GM19395 (cell line): ENCODE measurements around the gene MMS22L.

Experiments
- ATAC-seq: cut with Tn5 transposase; IDR thresholded peaks from one replicate; pipeline ENCODE4 v1.9.1; 2021; ENCODE audit warnings: mild to moderate bottlenecking, moderate library complexity; ENCODE audit not compliant: unreplicated experiment

The MMS22L gene

DNA sequence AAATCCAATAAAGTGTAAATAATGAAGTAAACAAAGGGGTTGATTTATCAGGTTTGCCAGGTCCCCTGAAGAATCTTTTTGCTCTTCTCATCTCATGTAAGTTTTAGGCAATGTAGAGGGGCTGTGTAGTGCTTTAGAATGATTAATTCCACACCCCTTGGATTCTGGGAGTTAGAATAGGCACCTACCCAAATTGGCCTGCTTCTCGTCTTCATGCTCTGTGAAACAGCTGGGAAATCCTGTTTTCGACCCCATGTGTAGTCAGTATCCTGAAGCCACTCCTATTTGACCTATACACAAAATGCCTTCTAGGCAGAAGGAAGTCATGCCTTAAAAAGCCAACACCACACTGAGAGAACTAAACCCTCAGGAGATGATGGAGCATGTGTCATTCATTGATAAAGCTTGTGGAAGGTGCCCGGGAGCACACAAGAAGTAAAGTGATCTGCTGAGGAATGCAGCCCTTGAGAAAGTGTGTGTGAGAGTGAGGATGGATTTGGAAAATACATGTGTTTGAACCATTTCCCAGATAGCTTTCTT lies 187.6 kb downstream of the MMS22L start:
- no peak for ATAC-seq

DNA sequence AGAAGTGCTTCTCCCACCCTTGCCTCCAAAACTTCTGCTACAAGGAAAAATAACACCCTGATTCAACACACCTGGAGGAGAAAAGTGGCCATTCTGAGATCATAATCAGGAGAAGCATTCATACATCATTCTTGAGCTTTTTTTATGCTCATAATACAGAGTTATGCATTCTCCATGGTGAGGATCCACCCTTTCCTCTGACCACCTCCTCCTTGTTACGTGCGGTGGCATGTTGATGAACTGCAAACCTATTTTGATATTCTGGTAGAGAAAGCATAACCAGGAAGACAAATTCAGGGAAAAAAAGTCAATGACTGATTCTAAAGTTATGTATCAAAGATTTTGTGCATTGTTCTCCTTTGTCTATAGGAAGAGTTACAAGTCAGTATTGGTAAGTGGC lies 188.6 kb downstream of the MMS22L start:
- ATAC-seq = no peak

DNA sequence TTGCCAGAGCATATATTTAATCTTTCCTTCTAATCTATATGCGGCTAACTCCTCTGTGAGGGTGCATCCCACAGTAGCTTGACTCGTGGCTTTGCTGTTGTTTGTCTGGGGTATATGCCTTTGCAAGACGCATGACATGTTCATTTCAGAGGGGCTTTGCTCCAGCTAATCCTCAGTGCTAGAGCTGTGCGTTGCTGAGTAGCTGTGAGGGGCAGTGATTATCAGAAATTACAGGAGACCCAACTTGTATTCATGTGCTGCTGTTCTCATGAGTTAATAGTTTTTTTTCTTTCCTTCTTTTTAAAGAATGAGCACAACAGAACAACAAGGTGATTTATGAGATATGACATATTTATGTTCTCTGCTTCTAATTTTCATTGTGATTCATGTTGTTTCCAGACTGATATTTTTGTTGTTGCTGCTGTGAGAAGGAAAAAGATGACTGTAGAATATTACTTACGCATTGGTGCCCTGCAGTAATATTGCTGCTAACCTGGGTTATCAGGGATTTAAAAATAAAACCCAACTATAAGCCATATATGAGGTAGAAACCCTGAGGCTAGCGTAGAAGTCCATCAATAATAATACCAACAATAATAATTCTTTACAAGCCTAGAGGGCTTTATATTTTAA lies 190.2 kb downstream of the MMS22L start:
- ATAC-seq = no peak
